ENCODE measurements around the gene METRN. TPM values are rescaled to one million over a fixed set of nuclear protein-coding genes. Genes with fewer than 3 reads are reported as not detected.
"Not testable (repeated sequence)": the region's sequence is repeated elsewhere in the genome, so short reads cannot be mapped to it uniquely, and the experiment has no call there.

METRN gene
- total RNA-seq, 2 experiments from 2014 or later, result 8.2 to 11.0 TPM

DNA sequence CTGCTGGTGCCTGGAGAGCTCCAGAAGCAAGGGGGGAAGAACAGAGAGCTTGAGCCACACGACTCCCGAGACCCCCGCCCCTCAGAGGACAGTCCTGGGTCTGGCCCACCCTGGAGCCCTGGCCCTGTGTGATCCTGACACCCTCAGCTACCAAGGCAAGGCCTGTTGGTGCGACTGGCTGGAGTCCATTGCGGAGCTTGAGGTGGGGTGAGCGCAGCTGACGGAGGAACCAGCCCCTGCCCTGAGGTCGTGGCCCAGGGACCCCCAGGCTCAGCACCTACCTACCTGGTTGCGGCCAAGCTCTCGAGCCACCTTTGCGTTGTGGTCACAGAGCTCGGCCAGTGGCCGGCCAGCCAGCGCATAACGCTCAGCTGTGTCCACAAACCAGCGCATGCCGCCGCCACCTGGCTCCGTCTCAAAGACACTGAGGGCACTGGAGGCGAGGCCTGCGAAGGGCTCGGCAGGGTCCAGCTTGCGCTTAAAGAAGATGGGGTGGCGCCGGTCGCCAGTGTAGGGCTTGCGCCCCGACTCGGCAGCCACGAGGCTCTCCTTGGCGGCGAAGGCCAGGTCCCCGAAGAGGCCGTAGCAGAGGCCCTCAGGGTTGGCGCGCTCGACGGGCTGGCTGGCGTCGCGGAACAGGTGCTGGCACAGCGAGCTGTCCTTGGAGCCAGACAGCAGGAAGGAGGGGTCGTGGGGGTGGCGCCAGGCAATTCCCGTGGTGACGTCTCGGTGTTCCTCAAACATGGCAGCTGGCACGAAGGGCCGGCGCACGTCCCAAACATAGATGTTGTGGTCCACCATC lies 28.3 kb upstream of the METRN start:
- H3K27ac Mint-ChIP-seq, result no peak overlapping the region
- H3K27me3 Mint-ChIP-seq (ENCODE audit: low read depth), result no peaks in the 10 kb centered on the region
- peaks cover 10% of the 10 kb centered on the region for H3K36me3 Mint-ChIP-seq (ENCODE audit: low read depth)
- no peaks in the 10 kb centered on the region for H3K9me3 Mint-ChIP-seq
- no peak overlapping the region for H3K4me3 Mint-ChIP-seq
- no peak for DNase-seq
- CTCF ChIA-PET, result no interaction called here
- H3K4me1 Mint-ChIP-seq (ENCODE audit: low read depth), result peaks cover 48% of the 10 kb centered on the region
- intact Hi-C loops (cut with micrococcal nuclease), result no loop called here

DNA sequence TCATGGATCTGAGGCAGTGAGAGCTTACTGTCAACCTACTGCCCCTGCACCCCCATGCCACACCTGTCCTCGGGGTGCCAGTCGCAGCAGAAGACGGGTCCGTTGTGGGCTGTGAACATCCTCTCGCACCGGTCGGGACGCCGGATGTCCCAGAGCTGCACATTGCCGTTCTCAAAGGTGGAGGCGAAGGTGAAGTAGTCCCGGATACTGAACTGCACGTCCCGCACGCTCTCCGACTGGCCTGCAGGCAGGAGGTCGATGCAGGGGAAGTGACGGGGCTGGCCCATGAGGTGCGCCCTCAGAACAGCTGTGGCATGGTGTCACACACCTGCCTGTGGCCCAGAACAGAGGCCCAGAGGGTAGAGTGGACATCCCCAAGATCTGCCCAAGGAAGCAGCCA lies 27.4 kb upstream of the METRN start:
- intact Hi-C loops (cut with micrococcal nuclease), result no loop called here
- DNase-seq, result no peak
- Mint-ChIP-seq H3K9me3 (no peaks in the 10 kb centered on the region), H3K4me1 (ENCODE audit: low read depth) (peaks cover 40% of the 10 kb centered on the region), H3K27me3 (ENCODE audit: low read depth) (no peaks in the 10 kb centered on the region), H3K36me3 (ENCODE audit: low read depth) (peaks cover 6% of the 10 kb centered on the region), H3K4me3 (no peak overlapping the region), H3K27ac (no peak overlapping the region)
- CTCF ChIA-PET, result no interaction called here

DNA sequence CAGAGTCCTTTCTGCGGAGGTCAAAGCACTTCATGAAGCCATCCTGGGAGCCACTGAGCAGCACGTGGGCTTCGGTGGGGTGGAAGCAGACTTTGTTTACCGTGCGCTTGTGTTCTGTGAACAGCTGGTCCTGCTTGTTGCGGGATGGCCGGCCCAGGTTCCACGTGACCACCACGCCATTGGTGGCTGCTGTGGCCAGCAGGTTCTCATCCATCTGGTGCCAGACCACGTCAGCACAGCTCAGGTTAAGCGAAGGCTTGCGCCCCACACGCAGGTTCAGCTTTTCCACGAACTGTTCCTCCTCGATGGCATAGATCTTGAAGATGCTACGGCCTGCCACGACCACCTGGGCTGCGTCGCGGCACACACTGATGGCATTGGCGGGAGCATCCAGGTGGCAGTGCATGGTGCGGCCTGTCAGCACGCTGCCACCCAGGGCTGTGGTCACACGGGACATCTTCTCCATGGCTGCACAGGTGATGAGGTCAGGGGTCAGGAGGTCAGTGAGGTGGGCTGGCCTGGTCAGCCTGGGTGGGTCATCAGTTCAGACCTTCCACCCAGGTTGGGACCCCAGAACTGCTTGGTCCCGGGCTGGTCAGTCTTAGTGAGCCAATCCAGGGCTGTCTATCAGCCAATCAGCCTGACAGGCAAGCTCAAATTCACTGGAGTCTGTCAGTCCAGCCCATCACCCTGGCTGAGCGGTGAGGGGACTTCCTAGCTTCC lies 25.6 kb upstream of the METRN start:
- Mint-ChIP-seq H3K27ac (peak overlapping the region; percentile 79), H3K27me3 (ENCODE audit: low read depth) (no peaks in the 10 kb centered on the region), H3K9me3 (no peaks in the 10 kb centered on the region), H3K4me3 (peak overlapping the region; percentile 86), H3K36me3 (ENCODE audit: low read depth) (peaks cover 1% of the 10 kb centered on the region), H3K4me1 (ENCODE audit: low read depth) (peaks cover 31% of the 10 kb centered on the region)
- CTCF ChIA-PET, result interaction anchor here (0.6 to 1.6 kb wide), 4 partner anchors 13 to 117 kb away, joined by 3 to 4 read pairs (median 3); no protein-coding TSS in a partner anchor
- intact Hi-C loops (cut with micrococcal nuclease), result no loop called here
- DNase-seq, result no peak

DNA sequence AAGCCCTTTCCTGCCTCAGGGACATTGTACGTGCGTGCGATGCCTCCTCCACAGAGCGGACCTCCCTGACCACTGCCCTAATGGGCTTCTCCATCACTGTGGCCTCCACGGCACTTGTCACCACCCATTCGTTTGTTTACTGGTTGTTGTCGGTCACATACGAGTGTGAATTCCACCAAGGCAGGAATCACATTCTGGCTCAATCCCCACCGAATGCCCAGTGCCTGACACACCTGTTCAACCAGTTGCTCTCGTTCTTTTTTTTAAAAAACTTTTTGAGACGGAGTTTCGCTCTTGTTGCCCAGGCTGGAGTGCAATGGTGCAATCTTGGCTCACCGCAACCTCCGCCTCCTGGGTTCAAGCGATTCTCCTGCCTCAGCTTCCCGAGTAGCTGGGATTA lies 23.7 kb upstream of the METRN start:
- peak overlapping the region; percentile 41 for H3K4me3 Mint-ChIP-seq
- CTCF ChIA-PET; H3K27ac Mint-ChIP-seq; H3K9me3 Mint-ChIP-seq; intact Hi-C loops (cut with micrococcal nuclease); DNase-seq; H3K36me3 Mint-ChIP-seq (ENCODE audit: low read depth); H3K27me3 Mint-ChIP-seq (ENCODE audit: low read depth): not testable (repeated sequence)
- H3K4me1 Mint-ChIP-seq (ENCODE audit: low read depth), result peaks cover 33% of the 10 kb centered on the region

DNA sequence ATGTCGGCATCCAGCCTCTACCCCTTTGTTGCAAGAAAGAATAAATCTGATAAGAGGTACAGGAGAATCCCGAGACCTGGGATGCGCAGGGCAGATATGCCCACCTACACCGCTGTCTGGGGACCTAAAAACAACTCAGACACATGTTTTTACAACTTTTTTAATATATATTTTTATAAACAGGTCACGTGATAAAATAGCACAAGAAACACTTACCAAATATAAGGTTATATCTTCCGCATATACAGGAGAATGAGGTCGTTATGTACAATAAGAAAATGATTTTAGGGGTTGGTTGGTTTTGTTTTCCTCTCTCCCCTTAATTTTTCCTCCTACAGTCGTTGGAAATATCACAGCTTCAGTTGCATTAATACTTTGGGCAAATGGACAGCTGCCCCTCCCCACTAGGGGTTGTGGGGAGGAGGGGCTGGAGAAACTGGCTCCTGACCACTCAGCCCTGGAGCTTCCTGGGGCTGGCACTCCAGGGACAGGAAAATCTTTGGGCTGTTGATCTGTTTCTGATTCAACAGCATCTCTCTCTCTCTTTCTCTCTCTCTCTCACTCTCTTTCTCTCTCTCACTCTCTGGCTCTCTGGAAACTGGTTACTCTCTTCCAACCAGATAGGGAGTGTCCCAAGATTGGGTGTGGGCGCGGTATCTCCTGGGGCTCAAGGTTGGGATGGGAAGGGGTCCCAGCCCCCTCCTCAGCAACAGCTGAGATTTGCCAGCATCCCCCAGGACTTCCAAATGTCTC lies 22.4 kb upstream of the METRN start:
- no peak for DNase-seq
- H3K9me3 Mint-ChIP-seq, result no peaks in the 10 kb centered on the region
- H3K36me3 Mint-ChIP-seq (ENCODE audit: low read depth), result peaks cover 1% of the 10 kb centered on the region
- no peak overlapping the region for H3K4me3 Mint-ChIP-seq
- intact Hi-C loops (cut with micrococcal nuclease), result no loop called here
- H3K27me3 Mint-ChIP-seq (ENCODE audit: low read depth), result no peaks in the 10 kb centered on the region
- CTCF ChIA-PET, result no interaction called here
- peaks cover 38% of the 10 kb centered on the region for H3K4me1 Mint-ChIP-seq (ENCODE audit: low read depth)
- no peak overlapping the region for H3K27ac Mint-ChIP-seq

DNA sequence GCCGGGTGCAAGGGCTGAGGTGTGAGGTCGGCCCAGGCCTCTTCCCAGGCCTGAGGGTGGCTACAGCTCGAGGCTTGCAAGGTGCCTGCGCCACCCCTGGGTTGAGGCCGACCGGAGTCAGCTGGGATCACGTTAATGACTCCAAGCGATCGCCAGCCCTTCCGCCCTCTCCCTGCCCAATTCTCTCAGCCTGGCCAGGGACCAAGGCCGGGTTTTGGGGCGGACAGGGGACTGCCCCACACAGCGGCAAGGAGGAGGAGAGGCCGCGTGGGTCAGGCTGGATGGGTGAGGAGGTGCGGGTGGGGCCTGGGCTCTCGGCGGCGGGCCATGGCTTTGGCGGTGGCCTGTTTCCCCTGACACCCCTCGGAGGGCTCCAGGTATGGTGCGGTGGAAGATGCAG lies 21.6 kb upstream of the METRN start:
- peak overlapping the region; percentile 9 for H3K4me3 Mint-ChIP-seq
- no peaks in the 10 kb centered on the region for H3K9me3 Mint-ChIP-seq
- H3K27me3 Mint-ChIP-seq (ENCODE audit: low read depth), result no peaks in the 10 kb centered on the region
- CTCF ChIA-PET, result no interaction called here
- peaks cover 35% of the 10 kb centered on the region for H3K4me1 Mint-ChIP-seq (ENCODE audit: low read depth)
- DNase-seq, result no peak
- intact Hi-C loops (cut with micrococcal nuclease), result no loop called here
- no peaks in the 10 kb centered on the region for H3K36me3 Mint-ChIP-seq (ENCODE audit: low read depth)
- no peak overlapping the region for H3K27ac Mint-ChIP-seq

- H3K27ac Mint-ChIP-seq, result no peak overlapping the region
- no peaks in the 10 kb centered on the region for H3K9me3 Mint-ChIP-seq
- intact Hi-C loops (cut with micrococcal nuclease), result no loop called here
- H3K27me3 Mint-ChIP-seq (ENCODE audit: low read depth), result no peaks in the 10 kb centered on the region
- CTCF ChIA-PET, result no interaction called here
- no peak for DNase-seq
- no peaks in the 10 kb centered on the region for H3K36me3 Mint-ChIP-seq (ENCODE audit: low read depth)
- peaks cover 32% of the 10 kb centered on the region for H3K4me1 Mint-ChIP-seq (ENCODE audit: low read depth)
- H3K4me3 Mint-ChIP-seq, result no peak overlapping the region
Measured at GRCh38 chr16:693766-694165, 21.2 kb upstream of the METRN start.

DNA sequence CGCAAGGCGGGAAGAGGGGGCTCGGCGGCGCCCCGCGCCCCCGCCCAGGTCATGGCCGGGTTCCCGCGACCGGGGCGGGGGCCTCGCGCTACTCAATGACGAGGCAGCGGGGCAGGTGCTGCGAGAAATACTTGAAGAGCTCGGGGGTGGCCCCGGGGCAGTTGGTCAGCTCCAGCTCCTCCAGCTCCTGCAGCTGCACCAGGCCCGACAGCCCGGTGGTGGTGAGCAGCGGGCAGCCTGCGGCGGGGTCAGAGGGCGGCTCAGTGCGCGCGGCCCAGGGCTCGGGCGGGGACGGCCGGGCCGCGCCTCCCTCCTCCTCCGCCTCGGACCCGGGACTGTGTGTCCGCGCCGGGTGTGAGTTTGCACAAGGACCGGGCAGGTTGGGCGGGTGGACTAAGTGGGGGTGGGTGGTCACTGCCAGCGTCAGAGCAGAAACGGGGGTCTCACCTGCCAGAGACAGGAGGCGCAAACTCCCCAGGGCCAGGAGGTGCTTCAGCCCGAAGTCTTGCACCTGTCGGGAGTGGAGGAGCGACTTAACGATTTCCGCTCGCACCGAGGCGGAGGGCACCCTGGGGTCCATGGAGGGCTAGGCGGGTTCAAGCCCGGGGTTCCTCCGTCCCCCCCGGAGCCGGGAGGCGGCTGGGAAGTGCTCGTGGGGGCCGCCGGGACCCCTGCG lies 20.6 kb upstream of the METRN start:
- H3K27ac Mint-ChIP-seq, result no peak overlapping the region
- no peaks in the 10 kb centered on the region for H3K36me3 Mint-ChIP-seq (ENCODE audit: low read depth)
- CTCF ChIA-PET, result no interaction called here
- no peaks in the 10 kb centered on the region for H3K27me3 Mint-ChIP-seq (ENCODE audit: low read depth)
- DNase-seq, result no peak
- peak overlapping the region; percentile 62 for H3K4me3 Mint-ChIP-seq
- H3K9me3 Mint-ChIP-seq, result no peaks in the 10 kb centered on the region
- intact Hi-C loops (cut with micrococcal nuclease), result no loop called here
- H3K4me1 Mint-ChIP-seq (ENCODE audit: low read depth), result peaks cover 27% of the 10 kb centered on the region

DNA sequence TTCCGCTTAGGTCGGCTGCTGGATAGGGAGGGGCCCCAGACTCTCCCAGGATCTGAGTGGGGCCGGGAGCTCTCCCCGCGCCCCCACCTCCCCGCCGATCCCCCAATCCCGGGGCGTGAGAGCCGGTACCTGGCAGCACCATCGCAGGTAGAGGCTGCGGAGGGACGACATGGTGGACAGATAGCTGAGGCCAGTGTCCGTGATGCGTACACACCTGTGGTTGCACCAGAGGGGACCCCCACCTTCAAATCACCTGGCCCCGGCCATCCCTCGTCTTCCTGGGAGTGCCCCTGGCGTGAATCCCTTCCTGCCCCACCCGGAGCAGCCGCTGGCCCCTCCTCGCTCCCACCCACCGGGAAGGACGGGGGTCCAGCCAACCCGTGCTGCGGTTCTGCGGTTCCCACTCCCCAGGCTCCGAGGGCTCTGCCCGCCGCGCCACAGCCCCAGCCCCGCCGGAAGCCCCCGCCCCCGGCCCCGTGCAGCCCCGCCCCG lies 20.0 kb upstream of the METRN start:
- Mint-ChIP-seq H3K4me3 (peak overlapping the region; percentile 41), H3K36me3 (ENCODE audit: low read depth) (no peaks in the 10 kb centered on the region), H3K9me3 (no peaks in the 10 kb centered on the region), H3K27me3 (ENCODE audit: low read depth) (no peaks in the 10 kb centered on the region), H3K4me1 (ENCODE audit: low read depth) (peaks cover 24% of the 10 kb centered on the region), H3K27ac (no peak overlapping the region)
- CTCF ChIA-PET, result interaction anchor here (0.6 to 1.6 kb wide), 4 partner anchors 13 to 1969 kb away, joined by 3 to 4 read pairs (median 3); no protein-coding TSS in a partner anchor
- intact Hi-C loops (cut with micrococcal nuclease), result no loop called here
- no peak for DNase-seq

DNA sequence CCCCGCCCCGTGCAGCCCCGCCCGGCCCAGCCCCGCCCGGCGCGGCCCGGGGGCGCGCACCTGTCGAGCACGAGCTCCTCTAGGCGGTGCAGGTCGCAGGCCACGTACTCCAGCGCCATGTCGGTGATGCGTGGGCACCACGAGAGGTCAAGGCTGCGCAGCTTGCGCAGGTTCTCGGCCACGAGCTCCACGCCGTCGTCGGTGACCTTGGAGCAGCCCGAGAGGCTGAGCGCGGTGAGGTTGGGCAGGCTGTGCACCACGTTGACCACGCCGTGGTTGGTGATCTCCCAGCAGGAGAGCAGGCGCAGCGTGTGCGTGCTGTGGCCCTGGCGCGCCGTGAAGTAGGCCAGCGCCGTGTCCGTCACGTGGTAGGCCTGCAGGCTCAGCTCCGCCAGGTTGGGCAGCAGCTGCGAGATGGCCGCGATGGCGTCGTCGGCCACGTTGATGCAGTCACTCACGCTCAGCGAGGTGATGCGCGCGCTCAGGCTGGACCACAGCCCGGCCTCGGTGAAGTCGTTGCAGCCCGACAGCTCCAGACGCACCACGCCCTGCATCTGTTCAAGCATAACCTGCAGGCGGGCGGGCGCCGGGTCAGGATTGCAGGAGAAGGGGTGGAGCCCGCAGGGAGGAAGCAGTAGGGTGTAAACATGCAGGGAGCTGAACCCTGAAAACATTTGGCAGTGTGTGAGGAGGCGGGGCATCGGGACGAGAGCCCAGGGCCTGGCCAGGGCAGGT lies 19.4 kb upstream of the METRN start:
- intact Hi-C loops (cut with micrococcal nuclease), result no loop called here
- Mint-ChIP-seq H3K27me3 (ENCODE audit: low read depth) (no peaks in the 10 kb centered on the region), H3K27ac (peak overlapping the region; percentile 30), H3K9me3 (no peaks in the 10 kb centered on the region), H3K4me3 (peak overlapping the region; percentile 71), H3K4me1 (ENCODE audit: low read depth) (peaks cover 22% of the 10 kb centered on the region), H3K36me3 (ENCODE audit: low read depth) (no peaks in the 10 kb centered on the region)
- DNase-seq, result peak; percentile 69
- CTCF ChIA-PET, result interaction anchor here (0.6 to 1.6 kb wide), 5 partner anchors 12 to 1968 kb away, joined by 3 to 4 read pairs (median 3); no protein-coding TSS in a partner anchor

GRCh38 chr16:698911-699671 lies 15.8 kb upstream of the METRN start:
- Mint-ChIP-seq H3K36me3 (ENCODE audit: low read depth) (no peaks in the 10 kb centered on the region), H3K27me3 (ENCODE audit: low read depth) (peaks cover 23% of the 10 kb centered on the region), H3K9me3 (no peaks in the 10 kb centered on the region), H3K4me1 (ENCODE audit: low read depth) (peaks cover 18% of the 10 kb centered on the region), H3K4me3 (no peak overlapping the region), H3K27ac (no peak overlapping the region)
- CTCF ChIA-PET, result no interaction called here
- DNase-seq, result no peak
- intact Hi-C loops (cut with micrococcal nuclease), result no loop called here

Measured in activated naive CD4-positive, alpha-beta T cell treated with anti-CD3 and anti-CD28 coated beads for 36 hours (primary cell).